ENCODE measurements around the gene NUP93.

Gene NUP93

DNA sequence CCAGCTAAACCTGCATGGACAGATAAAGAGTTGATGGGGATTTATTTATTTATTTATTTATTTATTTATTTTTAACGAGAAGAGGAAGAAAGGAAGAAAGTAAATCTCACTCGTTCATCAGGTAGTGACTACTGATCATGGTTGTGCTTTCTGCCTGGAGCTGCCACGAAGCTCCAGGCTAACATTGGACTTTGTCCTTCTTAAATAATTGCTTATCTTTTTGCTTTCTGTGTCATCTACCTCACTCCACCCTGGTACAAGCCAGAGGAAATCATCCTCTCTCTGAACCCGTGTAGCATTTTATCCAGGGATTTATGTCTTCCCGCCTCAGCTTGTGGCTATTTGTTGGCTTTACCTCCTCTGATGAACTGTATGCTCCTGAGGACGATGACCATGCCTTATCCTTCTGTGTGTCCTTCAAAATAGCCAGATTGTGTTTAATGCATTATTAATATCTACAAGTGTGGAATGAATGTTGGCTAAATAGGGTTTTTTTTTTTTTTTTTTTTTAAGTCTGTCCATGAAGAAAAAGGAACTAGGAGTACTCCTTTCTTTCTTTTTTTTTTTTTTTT lies 127.0 kb downstream of the NUP93 start (continued):
- TF ChIP-seq, protein P1, sequence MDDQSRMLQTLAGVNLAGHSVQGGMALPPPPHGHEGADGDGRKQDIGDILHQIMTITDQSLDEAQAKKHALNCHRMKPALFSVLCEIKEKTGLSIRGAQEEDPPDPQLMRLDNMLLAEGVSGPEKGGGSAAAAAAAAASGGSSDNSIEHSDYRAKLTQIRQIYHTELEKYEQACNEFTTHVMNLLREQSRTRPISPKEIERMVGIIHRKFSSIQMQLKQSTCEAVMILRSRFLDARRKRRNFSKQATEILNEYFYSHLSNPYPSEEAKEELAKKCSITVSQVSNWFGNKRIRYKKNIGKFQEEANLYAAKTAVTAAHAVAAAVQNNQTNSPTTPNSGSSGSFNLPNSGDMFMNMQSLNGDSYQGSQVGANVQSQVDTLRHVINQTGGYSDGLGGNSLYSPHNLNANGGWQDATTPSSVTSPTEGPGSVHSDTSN (CRISPR knock-in tag; IDR thresholded peaks at IDR 0.05): no peak
- no peak for TF ChIP-seq ZNF624 (tag by site-specific recombination; IDR thresholded peaks at IDR 0.05)
- TF ChIP-seq, protein P2, sequence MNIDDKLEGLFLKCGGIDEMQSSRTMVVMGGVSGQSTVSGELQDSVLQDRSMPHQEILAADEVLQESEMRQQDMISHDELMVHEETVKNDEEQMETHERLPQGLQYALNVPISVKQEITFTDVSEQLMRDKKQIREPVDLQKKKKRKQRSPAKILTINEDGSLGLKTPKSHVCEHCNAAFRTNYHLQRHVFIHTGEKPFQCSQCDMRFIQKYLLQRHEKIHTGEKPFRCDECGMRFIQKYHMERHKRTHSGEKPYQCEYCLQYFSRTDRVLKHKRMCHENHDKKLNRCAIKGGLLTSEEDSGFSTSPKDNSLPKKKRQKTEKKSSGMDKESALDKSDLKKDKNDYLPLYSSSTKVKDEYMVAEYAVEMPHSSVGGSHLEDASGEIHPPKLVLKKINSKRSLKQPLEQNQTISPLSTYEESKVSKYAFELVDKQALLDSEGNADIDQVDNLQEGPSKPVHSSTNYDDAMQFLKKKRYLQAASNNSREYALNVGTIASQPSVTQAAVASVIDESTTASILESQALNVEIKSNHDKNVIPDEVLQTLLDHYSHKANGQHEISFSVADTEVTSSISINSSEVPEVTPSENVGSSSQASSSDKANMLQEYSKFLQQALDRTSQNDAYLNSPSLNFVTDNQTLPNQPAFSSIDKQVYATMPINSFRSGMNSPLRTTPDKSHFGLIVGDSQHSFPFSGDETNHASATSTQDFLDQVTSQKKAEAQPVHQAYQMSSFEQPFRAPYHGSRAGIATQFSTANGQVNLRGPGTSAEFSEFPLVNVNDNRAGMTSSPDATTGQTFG (tag by site-specific recombination; IDR thresholded peaks at IDR 0.05; ENCODE audit: borderline replicate concordance): no peak
- TF ChIP-seq, protein P3, sequence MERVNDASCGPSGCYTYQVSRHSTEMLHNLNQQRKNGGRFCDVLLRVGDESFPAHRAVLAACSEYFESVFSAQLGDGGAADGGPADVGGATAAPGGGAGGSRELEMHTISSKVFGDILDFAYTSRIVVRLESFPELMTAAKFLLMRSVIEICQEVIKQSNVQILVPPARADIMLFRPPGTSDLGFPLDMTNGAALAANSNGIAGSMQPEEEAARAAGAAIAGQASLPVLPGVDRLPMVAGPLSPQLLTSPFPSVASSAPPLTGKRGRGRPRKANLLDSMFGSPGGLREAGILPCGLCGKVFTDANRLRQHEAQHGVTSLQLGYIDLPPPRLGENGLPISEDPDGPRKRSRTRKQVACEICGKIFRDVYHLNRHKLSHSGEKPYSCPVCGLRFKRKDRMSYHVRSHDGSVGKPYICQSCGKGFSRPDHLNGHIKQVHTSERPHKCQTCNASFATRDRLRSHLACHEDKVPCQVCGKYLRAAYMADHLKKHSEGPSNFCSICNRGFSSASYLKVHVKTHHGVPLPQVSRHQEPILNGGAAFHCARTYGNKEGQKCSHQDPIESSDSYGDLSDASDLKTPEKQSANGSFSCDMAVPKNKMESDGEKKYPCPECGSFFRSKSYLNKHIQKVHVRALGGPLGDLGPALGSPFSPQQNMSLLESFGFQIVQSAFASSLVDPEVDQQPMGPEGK (tag by site-specific recombination; IDR thresholded peaks at IDR 0.05): no peak
- no peak for TF ChIP-seq ZNF664 (tag by site-specific recombination; IDR thresholded peaks at IDR 0.05)
- TF ChIP-seq ZNF510 (tag by site-specific recombination; IDR thresholded peaks at IDR 0.05; ENCODE audit: insufficient replicate concordance): no peak

DNA sequence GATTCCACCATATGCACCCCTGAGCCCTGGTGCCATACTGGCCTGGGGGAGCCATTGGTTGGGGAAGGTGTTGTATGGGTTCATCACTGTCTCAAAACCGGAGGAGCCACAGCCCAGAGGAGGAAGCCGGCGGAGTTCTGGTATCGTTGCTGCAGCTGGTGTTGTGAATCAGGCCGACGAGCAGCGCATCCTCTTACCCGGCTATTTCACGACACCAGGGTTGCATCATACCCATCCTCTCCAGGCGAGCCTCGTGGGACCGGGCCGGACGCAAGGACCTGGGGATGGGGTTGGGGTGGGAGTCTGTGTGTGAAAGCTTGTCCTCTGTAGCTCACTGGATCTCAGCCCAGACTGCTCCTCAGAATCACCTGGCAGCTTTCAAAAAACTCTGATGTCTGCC lies 128.4 kb downstream of the NUP93 start:
- no peak for TF ChIP-seq ZNF658 (tag by site-specific recombination; IDR thresholded peaks at IDR 0.05)
- TF ChIP-seq ZNF747 (tag by site-specific recombination; IDR thresholded peaks at IDR 0.05): no peak
- no peak for TF ChIP-seq GLI4 (tag by site-specific recombination; IDR thresholded peaks at IDR 0.05)
- no peak for TF ChIP-seq ZNF433 (tag by site-specific recombination; IDR thresholded peaks at IDR 0.05; ENCODE audit: low read depth)
- TF ChIP-seq ZNF324 (tag by site-specific recombination; IDR thresholded peaks at IDR 0.05): no peak
- TF ChIP-seq ZNF138 (tag by site-specific recombination; IDR thresholded peaks at IDR 0.05; ENCODE audit: borderline replicate concordance): no peak
- TF ChIP-seq, protein P4, sequence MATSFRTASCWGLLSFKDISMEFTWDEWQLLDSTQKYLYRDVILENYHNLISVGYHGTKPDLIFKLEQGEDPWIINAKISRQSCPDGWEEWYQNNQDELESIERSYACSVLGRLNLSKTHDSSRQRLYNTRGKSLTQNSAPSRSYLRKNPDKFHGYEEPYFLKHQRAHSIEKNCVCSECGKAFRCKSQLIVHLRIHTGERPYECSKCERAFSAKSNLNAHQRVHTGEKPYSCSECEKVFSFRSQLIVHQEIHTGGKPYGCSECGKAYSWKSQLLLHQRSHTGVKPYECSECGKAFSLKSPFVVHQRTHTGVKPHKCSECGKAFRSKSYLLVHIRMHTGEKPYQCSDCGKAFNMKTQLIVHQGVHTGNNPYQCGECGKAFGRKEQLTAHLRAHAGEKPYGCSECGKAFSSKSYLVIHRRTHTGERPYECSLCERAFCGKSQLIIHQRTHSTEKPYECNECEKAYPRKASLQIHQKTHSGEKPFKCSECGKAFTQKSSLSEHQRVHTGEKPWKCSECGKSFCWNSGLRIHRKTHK (tag by site-specific recombination; IDR thresholded peaks at IDR 0.05): no peak
- TF ChIP-seq, protein P5, sequence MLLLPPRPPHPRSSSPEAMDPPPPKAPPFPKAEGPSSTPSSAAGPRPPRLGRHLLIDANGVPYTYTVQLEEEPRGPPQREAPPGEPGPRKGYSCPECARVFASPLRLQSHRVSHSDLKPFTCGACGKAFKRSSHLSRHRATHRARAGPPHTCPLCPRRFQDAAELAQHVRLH (tag by site-specific recombination; IDR thresholded peaks at IDR 0.05): no peak
- TF ChIP-seq ZSCAN16 (tag by site-specific recombination; IDR thresholded peaks at IDR 0.05): no peak
- TF ChIP-seq ZNF146 (tag by site-specific recombination; IDR thresholded peaks at IDR 0.05): no peak
- TF ChIP-seq ZNF350 (tag by site-specific recombination; IDR thresholded peaks at IDR 0.05): no peak
- Histone ChIP-seq H3K4me1 (ENCODE audit: control insufficient read depth, insufficient read depth, low read length) (peaks cover 12% of the 10 kb centered on the region), H3K36me3 (ENCODE audit: control insufficient read depth in 2 of 2, insufficient read depth in 1 of 2, low read length in 2 of 2) (no peaks in the 10 kb centered on the region), H3K27ac (ENCODE audit: extremely low read depth, low read depth, low read length) (no peak overlapping the region), H3K9me3 (ENCODE audit: control insufficient read depth, insufficient read depth, low read depth, low read length) (no peaks in the 10 kb centered on the region), H3K4me3 (ENCODE audit: low read depth, low read length) (no peak overlapping the region)
- CTCF ChIA-PET: interaction anchor here (0.6 to 1.5 kb wide), 2 partner anchors 9 to 66 kb away, joined by 3 read pairs; no protein-coding TSS in a partner anchor
- POLR2A ChIA-PET: no interaction called here

All from HEK293 (cell line).